Ascending aorta (tissue), 2 donors: ENCODE measurements around the gene BMP2K. TPM values are rescaled to one million over a fixed set of nuclear protein-coding genes. Genes with fewer than 3 reads are reported as not detected.
A peak's percentile ranks its signal among the peaks of the same experiment; 100 is the strongest.

Experiments used
- DNase-seq, 2 donors: peaks; one replicate each; pipeline ENCODE4 v3.0.0-alpha.2; 2019; ENCODE audit warnings: low spot score in 2 of 2
- H3K27ac ChIP-seq, 2 donors: fragments of 200-600 bp; sonication (generic); one replicate each; pipeline ENCODE4 v1.5.1; 2016 to 2017; ENCODE audit warnings: mild to moderate bottlenecking in 1 of 2
- H3K27me3 ChIP-seq: fragments of 200-600 bp; sonication (generic); one replicate; pipeline ENCODE4 v1.5.1; 2017
- H3K36me3 ChIP-seq, 2 donors: fragments of 200-600 bp; sonication (generic); one replicate each; pipeline ENCODE4 v1.5.1; 2016
- H3K4me1 ChIP-seq, 2 donors: fragments of 200-600 bp; sonication (generic); one replicate each; pipeline ENCODE4 v1.5.1; 2016 to 2017; ENCODE audit warnings: mild to moderate bottlenecking in 1 of 2
- H3K4me3 ChIP-seq, 2 donors: fragments of 200-600 bp; sonication (generic); one replicate each; pipeline ENCODE4 v1.5.1; 2016 to 2017; ENCODE audit warnings: mild to moderate bottlenecking in 1 of 2
- H3K9me3 ChIP-seq, 2 donors: fragments of 200-600 bp; sonication (generic); one replicate each; pipeline ENCODE4 v1.5.1; 2016
- CTCF ChIP-seq, 3 experiments: fragments of 200-600 bp in 2 of 3; fragments of 450-650 bp in 1 of 3; sonication (generic) in 2 of 3; IDR thresholded peaks; one replicate each; pipeline ENCODE4 v1.5.1; 2016 to 2019; ENCODE audit warnings: antibody characterized with exemption in 3 of 3, mild to moderate bottlenecking in 1 of 3, moderate library complexity in 1 of 3
- intact Hi-C: fragments of 100-400 bp; cut with DNase I; formaldehyde crosslinking; loops from one replicate; pipeline ENCODE4 v1.15.1; 2023
- total RNA-seq: library from RNA; depleted of rRNA; stranded (reverse); fragments of >200 nt; gene quantifications from one replicate; pipeline ENCODE4 v1.1.0, GENCODE V29; 2016

The BMP2K gene
- total RNA-seq, 1 donor from 2014 or later, result 16.6 TPM

DNA sequence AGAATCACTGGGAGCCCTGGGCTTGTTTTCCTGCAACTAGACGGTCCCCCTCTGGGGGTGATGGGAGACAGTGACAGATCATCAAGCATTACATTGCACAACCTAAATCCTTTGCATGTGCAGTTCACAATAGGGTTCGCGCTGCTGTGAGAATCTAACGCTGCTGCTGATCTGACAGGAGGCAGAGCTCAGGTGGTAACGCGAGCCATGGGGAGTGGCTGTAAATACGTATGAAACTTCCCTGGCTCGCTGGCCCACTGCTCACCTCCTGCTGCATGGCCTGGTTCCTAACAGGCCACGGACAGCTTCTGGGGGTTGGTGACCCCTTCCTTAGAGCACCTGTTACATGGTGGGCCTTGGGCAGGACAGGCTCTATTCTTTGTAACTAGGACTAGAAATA lies 152.7 kb downstream of the BMP2K start:
- no peaks in the 10 kb centered on the region for H3K27me3 ChIP-seq
- H3K36me3 ChIP-seq, result peaks cover 10 to 42% of the 10 kb centered on the region in 2 donors
- TF ChIP-seq CTCF (IDR thresholded peaks at IDR 0.05), result no peak
- intact Hi-C loops, result no loop called here
- H3K4me3 ChIP-seq, result no peak overlapping the region
- no peak overlapping the region for H3K27ac ChIP-seq
- no peaks in the 10 kb centered on the region for H3K4me1 ChIP-seq
- H3K9me3 ChIP-seq, result no peaks in the 10 kb centered on the region
- DNase-seq, result no peak

- H3K27ac ChIP-seq, result no peak overlapping the region
- H3K27me3 ChIP-seq, result no peaks in the 10 kb centered on the region
- no peak for DNase-seq
- H3K4me1 ChIP-seq, result no peaks in the 10 kb centered on the region
- no peak overlapping the region for H3K4me3 ChIP-seq
- TF ChIP-seq CTCF (IDR thresholded peaks at IDR 0.05), result no peak
- intact Hi-C loops, result loop anchor here (10.0 kb wide), 1 partner anchor 285 kb away; no protein-coding TSS in a partner anchor
- H3K36me3 ChIP-seq, result peaks cover 10 to 41% of the 10 kb centered on the region in 2 donors
- no peaks in the 10 kb centered on the region for H3K9me3 ChIP-seq
Measured at GRCh38 chr4:78930016-78930629, 154.0 kb downstream of the BMP2K start.

DNA sequence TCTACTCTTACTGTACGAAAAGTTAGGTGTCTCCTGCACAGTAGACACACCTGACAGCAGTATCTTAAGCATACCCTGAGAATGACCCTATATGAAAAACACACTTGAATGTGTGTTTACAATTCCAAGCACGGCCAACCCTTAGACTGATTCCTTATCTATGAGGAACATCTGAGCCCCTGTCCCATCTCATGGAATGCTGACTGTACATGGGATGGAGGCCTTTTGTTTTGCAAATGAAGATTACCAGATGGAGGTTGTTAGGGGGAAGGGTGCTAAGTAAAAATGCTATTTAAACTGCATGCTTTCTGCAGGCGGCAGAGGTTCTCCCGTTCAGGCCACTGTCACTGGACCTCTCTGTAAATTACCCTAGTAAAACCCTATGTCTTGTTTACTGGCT lies 160.8 kb downstream of the BMP2K start:
- peaks cover 0 to 10% of the 10 kb centered on the region in 2 donors for H3K4me1 ChIP-seq
- no peaks in the 10 kb centered on the region for H3K27me3 ChIP-seq
- no peak overlapping the region for H3K27ac ChIP-seq
- H3K36me3 ChIP-seq, result peaks cover 0 to 3% of the 10 kb centered on the region in 2 donors
- H3K4me3 ChIP-seq, result no peak overlapping the region
- intact Hi-C loops, result loop anchor here (5.0 to 10.0 kb wide), 2 partner anchors 292 to 1135 kb away; partner anchors contain the start of gene ANTXR2
- no peak for TF ChIP-seq CTCF (IDR thresholded peaks at IDR 0.05)
- H3K9me3 ChIP-seq, result no peaks in the 10 kb centered on the region
- DNase-seq, result no peak

DNA sequence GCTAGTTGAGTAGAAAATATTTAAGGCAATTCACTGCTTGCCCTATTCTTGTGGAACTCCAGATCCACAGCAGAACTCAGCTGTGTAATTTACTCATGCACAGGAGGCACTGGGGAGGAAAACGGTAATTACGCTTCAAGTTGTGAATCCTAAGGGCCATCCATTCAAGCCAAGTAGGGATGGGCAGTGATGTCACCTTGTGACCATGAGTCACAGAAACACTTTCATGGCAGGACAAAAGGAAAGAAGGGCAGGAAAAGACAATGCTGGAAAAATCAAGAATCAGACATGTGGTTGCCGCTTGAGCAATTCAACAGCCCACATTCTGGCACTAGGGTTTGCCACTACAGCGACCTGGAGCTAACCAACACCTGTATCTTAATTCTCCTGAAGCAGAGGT lies 161.7 kb downstream of the BMP2K start:
- Histone ChIP-seq H3K27ac (no peak overlapping the region), H3K4me3 (peak overlapping the region in 1 of 2 donors; percentile 91), H3K4me1 (peaks cover 0 to 10% of the 10 kb centered on the region in 2 donors), H3K9me3 (no peaks in the 10 kb centered on the region), H3K36me3 (peaks cover 0 to 2% of the 10 kb centered on the region in 2 donors), H3K27me3 (no peaks in the 10 kb centered on the region)
- no peak for DNase-seq
- TF ChIP-seq CTCF (IDR thresholded peaks at IDR 0.05), result no peak
- intact Hi-C loops, result loop anchor here (5.0 to 10.0 kb wide), 2 partner anchors 293 to 1134 kb away; partner anchors contain the start of gene ANTXR2

- H3K27ac ChIP-seq, result no peak overlapping the region
- H3K27me3 ChIP-seq, result no peaks in the 10 kb centered on the region
- H3K4me3 ChIP-seq, result peak overlapping the region; percentile 82 to 91
- peaks cover 0 to 10% of the 10 kb centered on the region in 2 donors for H3K4me1 ChIP-seq
- H3K36me3 ChIP-seq, result no peaks in the 10 kb centered on the region
- no peaks in the 10 kb centered on the region for H3K9me3 ChIP-seq
- intact Hi-C loops, result loop anchor here (5.0 to 10.0 kb wide), 2 partner anchors 294 to 1134 kb away; partner anchors contain the start of gene ANTXR2
- TF ChIP-seq CTCF (IDR thresholded peaks at IDR 0.05), result no peak
- DNase-seq, result no peak
Measured at GRCh38 chr4:78938474-78938867, 162.3 kb downstream of the BMP2K start.
